ENCODE data around the gene MRPL36.

DNA sequence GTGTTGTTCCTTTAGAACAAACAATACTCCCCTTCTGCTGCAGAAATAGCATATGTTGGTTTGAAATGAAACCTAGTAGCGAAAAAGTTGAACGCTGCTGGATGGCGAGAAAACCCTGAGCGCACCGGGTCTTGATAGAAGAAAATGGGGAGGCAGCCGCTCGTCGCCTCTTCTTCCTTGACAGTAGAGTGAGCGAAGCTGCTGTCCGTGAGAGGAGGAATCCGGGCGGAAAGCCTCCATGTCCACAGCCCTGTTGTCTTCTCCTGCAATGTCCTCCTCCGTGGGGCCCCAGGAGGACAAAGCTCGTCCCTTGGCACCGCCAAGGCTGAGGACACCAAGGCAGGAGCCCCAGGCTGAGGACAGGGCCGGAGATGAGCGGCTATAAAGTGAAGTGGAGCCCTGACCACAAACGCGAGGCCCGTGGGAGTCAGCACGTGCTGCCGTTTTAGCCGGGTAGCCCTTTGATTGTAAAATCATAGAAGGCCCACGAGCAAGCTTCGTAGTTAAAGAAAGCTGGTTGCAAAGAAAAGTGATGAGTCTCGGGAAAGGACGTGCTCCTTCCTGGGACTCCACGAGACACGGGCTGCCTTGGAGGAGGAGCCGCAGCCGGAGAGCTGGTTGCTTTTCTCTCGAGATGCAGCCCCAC is 35.6 kb downstream of the MRPL36 start:
- TF ChIP-seq, protein P1, sequence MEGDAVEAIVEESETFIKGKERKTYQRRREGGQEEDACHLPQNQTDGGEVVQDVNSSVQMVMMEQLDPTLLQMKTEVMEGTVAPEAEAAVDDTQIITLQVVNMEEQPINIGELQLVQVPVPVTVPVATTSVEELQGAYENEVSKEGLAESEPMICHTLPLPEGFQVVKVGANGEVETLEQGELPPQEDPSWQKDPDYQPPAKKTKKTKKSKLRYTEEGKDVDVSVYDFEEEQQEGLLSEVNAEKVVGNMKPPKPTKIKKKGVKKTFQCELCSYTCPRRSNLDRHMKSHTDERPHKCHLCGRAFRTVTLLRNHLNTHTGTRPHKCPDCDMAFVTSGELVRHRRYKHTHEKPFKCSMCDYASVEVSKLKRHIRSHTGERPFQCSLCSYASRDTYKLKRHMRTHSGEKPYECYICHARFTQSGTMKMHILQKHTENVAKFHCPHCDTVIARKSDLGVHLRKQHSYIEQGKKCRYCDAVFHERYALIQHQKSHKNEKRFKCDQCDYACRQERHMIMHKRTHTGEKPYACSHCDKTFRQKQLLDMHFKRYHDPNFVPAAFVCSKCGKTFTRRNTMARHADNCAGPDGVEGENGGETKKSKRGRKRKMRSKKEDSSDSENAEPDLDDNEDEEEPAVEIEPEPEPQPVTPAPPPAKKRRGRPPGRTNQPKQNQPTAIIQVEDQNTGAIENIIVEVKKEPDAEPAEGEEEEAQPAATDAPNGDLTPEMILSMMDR (IDR thresholded peaks at IDR 0.05) = no peak
- TF ChIP-seq POLR2A (IDR thresholded peaks at IDR 0.05) (no peak), POLR2AphosphoS5 (IDR thresholded peaks at IDR 0.05) (no peak)
